Osteocyte (in vitro differentiated cells): Measurements from ENCODE around the gene DNAJC3. TPM values are rescaled to one million over a fixed set of nuclear protein-coding genes. Genes with fewer than 3 reads are reported as not detected.
A peak's percentile ranks its signal among the peaks of the same experiment; 100 is the strongest.

Experiments used
- DNase-seq: peaks from one replicate; pipeline ENCODE4 v3.0.0; 2021; ENCODE audit warnings: mixed read lengths; ENCODE audit not compliant: unreplicated experiment; ENCODE audit errors: extremely low spot score
- H3K27ac Mint-ChIP-seq: one replicate; pipeline ENCODE4 v1.8.0; 2021; ENCODE audit warnings: mild to moderate bottlenecking, mixed read lengths; ENCODE audit not compliant: unreplicated experiment
- H3K27me3 Mint-ChIP-seq: one replicate; pipeline ENCODE4 v1.8.0; 2021; ENCODE audit warnings: mixed read lengths; ENCODE audit not compliant: unreplicated experiment
- H3K36me3 Mint-ChIP-seq: one replicate; pipeline ENCODE4 v1.8.0; 2021; ENCODE audit warnings: mixed read lengths; ENCODE audit not compliant: unreplicated experiment
- H3K4me1 Mint-ChIP-seq: one replicate; pipeline ENCODE4 v1.8.0; 2021; ENCODE audit warnings: mixed read lengths; ENCODE audit not compliant: unreplicated experiment
- H3K4me3 Mint-ChIP-seq: one replicate; pipeline ENCODE4 v1.8.0; 2021; ENCODE audit warnings: mild to moderate bottlenecking, moderate library complexity, mixed read lengths; ENCODE audit not compliant: unreplicated experiment
- H3K9me3 Mint-ChIP-seq: one replicate; pipeline ENCODE4 v1.8.0; 2021; ENCODE audit warnings: mixed read lengths; ENCODE audit not compliant: unreplicated experiment
- total RNA-seq: library from RNA; stranded (reverse); gene quantifications from 2 replicates; pipeline ENCODE4 v1.2.1, GENCODE V29; 2021
- TF ChIP-seq, protein P1 (sequence below): fragments of 200-600 bp; sonication (generic); IDR thresholded peaks from 2 replicates; pipeline ENCODE4 v1.5.0; 2021; ENCODE audit warnings: antibody characterized with exemption, mild to moderate bottlenecking, moderate library complexity

Gene DNAJC3
- total RNA-seq, 1 donor from 2014 or later: 45.9 TPM

DNA sequence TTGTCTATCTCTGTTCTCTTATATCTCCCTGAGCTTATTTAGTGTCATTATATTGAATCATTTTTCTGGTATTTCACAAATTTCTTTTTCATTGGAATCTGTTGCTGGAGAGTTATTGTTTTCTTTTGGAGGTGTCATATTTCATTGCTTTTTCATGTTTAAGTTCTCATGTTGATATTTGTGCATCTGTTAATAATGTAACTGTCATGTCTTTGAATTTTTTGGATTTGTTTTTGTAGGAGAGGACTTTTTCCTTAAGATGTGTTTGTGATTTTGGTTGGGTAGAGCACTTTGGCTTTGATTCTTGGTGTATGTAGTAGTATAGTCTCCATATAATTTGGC lies 64.0 kb downstream of the DNAJC3 start:
- H3K4me1 Mint-ChIP-seq: peaks cover 13% of the 10 kb centered on the region
- TF ChIP-seq, protein P1, sequence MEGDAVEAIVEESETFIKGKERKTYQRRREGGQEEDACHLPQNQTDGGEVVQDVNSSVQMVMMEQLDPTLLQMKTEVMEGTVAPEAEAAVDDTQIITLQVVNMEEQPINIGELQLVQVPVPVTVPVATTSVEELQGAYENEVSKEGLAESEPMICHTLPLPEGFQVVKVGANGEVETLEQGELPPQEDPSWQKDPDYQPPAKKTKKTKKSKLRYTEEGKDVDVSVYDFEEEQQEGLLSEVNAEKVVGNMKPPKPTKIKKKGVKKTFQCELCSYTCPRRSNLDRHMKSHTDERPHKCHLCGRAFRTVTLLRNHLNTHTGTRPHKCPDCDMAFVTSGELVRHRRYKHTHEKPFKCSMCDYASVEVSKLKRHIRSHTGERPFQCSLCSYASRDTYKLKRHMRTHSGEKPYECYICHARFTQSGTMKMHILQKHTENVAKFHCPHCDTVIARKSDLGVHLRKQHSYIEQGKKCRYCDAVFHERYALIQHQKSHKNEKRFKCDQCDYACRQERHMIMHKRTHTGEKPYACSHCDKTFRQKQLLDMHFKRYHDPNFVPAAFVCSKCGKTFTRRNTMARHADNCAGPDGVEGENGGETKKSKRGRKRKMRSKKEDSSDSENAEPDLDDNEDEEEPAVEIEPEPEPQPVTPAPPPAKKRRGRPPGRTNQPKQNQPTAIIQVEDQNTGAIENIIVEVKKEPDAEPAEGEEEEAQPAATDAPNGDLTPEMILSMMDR: no peak
- peaks cover 10% of the 10 kb centered on the region for H3K36me3 Mint-ChIP-seq
- no peak for DNase-seq
- peak overlapping the region; percentile 31 for H3K4me3 Mint-ChIP-seq
- no peaks in the 10 kb centered on the region for H3K27me3 Mint-ChIP-seq
- H3K27ac Mint-ChIP-seq: peak overlapping the region; percentile 50
- peaks cover 7% of the 10 kb centered on the region for H3K9me3 Mint-ChIP-seq

DNA sequence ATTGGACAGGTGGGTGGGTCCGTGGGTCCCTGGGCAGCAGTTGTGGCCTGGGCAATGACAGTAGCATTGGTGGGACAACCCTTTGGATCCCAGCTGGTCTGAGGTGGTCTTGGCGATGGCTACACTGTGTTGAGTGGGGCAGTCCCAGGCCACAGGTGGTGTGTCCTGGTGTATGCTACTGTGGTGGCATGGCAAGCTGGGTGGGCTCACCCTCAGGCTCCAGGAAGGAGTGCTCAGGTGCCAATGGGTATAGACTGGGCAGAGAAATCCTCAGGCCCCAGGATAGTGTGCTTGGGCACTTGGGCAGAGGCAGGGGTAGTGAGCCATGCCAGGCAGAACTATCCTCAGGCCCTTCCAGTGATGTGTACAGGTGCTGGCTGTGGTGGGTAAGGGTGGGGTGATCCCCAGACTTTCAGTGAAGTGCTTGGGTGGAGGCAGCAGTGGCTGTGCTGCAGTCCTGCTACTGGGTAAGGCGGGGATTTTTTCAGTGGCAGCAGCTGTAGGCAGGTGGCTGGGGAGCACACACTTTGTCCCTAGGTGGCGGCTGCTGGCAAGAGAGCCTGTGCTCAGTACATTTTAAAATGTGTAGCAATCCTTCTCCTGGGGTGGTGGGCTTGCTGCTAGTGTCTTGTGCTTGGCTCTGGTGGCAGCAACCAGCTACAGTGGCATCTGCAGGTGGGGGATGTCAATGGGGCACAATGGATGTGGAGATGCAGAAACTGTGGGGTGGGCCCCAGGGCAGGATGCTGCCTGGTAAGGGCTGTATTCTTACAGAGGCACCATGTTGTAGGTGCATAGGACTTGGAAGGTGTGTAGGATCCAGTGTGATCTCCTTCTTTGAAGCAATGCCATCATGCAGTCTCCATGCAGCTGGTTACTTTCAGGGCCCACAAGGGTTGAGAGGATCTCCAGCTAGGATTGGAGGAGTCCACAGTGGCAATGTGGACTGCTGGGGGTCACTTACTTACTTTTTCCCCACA lies 64.9 kb downstream of the DNAJC3 start:
- H3K36me3 Mint-ChIP-seq: peaks cover 10% of the 10 kb centered on the region
- no peaks in the 10 kb centered on the region for H3K27me3 Mint-ChIP-seq
- H3K27ac Mint-ChIP-seq: no peak overlapping the region
- no peak overlapping the region for H3K4me3 Mint-ChIP-seq
- TF ChIP-seq, protein P1: no peak
- peaks cover 7% of the 10 kb centered on the region for H3K9me3 Mint-ChIP-seq
- no peak for DNase-seq
- peaks cover 13% of the 10 kb centered on the region for H3K4me1 Mint-ChIP-seq

DNA sequence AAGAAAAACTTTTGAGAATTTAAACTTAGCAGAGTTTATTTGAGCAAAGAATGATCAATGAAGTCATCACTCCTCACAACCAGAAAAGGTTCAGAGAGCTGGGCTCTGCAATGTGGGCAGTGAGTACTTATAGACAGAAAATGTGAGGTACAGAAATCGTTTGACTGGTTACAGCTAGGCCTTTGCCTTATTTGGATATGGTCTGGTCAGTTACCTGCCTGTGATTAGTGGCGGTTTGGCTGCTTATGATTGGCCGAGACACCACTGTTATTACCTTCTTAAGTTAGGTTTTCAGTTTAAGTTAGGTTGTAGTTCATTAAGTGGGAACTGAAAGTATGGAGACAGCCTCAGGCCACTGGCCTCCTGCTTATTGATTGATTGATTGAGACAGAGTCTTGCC lies 66.3 kb downstream of the DNAJC3 start:
- no peak for DNase-seq
- TF ChIP-seq, protein P1: no peak
- Mint-ChIP-seq H3K9me3 (peaks cover 7% of the 10 kb centered on the region), H3K36me3 (peaks cover 10% of the 10 kb centered on the region), H3K4me1 (peaks cover 13% of the 10 kb centered on the region), H3K27me3 (no peaks in the 10 kb centered on the region), H3K4me3 (no peak overlapping the region), H3K27ac (no peak overlapping the region)

DNA sequence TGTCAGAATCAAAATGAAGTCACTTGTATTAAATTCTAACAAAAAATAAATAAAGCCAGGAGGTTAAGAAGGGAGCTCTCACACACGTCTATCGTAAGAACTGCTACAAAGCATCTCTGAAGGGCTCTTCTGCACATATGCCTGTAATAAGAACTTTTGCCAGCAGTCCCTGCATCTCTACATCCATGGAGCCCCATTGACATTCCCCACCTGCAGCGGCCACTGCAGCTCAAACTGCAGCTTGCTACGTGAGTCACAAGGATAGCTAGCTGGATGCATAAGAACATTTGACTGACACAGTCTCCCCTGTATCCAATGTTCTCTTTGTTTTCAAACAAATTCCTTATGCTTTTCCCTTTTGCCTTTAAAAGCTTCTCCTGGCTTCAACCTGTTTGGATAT lies 68.3 kb downstream of the DNAJC3 start:
- no peak for DNase-seq
- TF ChIP-seq, protein P1: no peak
- peaks cover 13% of the 10 kb centered on the region for H3K4me1 Mint-ChIP-seq
- peaks cover 7% of the 10 kb centered on the region for H3K9me3 Mint-ChIP-seq
- H3K27ac Mint-ChIP-seq: no peak overlapping the region
- peaks cover 10% of the 10 kb centered on the region for H3K36me3 Mint-ChIP-seq
- no peaks in the 10 kb centered on the region for H3K27me3 Mint-ChIP-seq
- H3K4me3 Mint-ChIP-seq: no peak overlapping the region

DNA sequence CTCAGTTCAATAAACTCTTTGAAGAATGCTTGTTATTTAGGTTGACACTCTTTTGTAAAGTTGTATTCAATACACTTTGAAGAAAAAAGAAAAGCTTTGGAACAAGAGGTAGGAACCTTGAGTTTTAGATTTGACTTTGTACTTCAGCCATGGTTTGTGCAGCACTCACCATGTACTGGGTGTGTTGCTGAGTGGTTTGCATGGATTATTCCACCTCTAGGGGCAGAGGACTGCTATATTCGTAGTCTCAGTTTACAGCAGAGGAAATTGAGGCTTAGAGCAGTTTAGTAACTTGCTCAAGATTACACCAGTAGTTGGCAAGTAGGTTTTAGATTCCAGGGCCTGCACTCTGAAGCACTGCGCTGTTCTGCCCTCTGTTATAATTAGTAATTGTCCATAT lies 68.8 kb downstream of the DNAJC3 start:
- Mint-ChIP-seq H3K27me3 (no peaks in the 10 kb centered on the region), H3K4me3 (no peak overlapping the region), H3K27ac (no peak overlapping the region), H3K9me3 (peaks cover 5% of the 10 kb centered on the region), H3K4me1 (peaks cover 10% of the 10 kb centered on the region), H3K36me3 (peaks cover 8% of the 10 kb centered on the region)
- TF ChIP-seq, protein P1: no peak
- DNase-seq: no peak
